Measurements from ENCODE around the gene USP24. TPM values are rescaled to one million over a fixed set of nuclear protein-coding genes. Genes with fewer than 3 reads are reported as not detected.

The USP24 gene
- total RNA-seq, 1 donor from 2014 or later, result 44.6 TPM

- H3K4me3 Mint-ChIP-seq, result no peak overlapping the region
- H3K4me1 Mint-ChIP-seq, result peaks cover 19% of the 10 kb centered on the region
- peaks cover 22% of the 10 kb centered on the region for H3K36me3 Mint-ChIP-seq (ENCODE audit: low read depth)
- H3K9me3 Mint-ChIP-seq, result peaks cover 11% of the 10 kb centered on the region
- no peaks in the 10 kb centered on the region for H3K27me3 Mint-ChIP-seq (ENCODE audit: low read depth)
- TF ChIP-seq CTCF (conservative IDR thresholded peaks at IDR 0.05), result no peak
- H3K27ac Mint-ChIP-seq (ENCODE audit: unreplicated experiment), result no peak overlapping the region
- DNase-seq (ENCODE audit: low read depth, low spot score), result no peak
These were observed 26.3 kb downstream of the USP24 start for GRCh38 chr1:55188909-55189308.

- Mint-ChIP-seq H3K27me3 (ENCODE audit: low read depth) (no peaks in the 10 kb centered on the region), H3K27ac (ENCODE audit: unreplicated experiment) (no peak overlapping the region), H3K36me3 (ENCODE audit: low read depth) (peaks cover 34% of the 10 kb centered on the region), H3K4me3 (no peak overlapping the region), H3K4me1 (peaks cover 19% of the 10 kb centered on the region), H3K9me3 (peaks cover 12% of the 10 kb centered on the region)
- TF ChIP-seq CTCF (conservative IDR thresholded peaks at IDR 0.05), result no peak
- no peak for DNase-seq (ENCODE audit: low read depth, low spot score)
These were observed 29.3 kb downstream of the USP24 start for GRCh38 chr1:55185832-55186231.

GRCh38 chr1:55184859-55185258 is 30.3 kb downstream of the USP24 start:
- Mint-ChIP-seq H3K4me1 (peaks cover 19% of the 10 kb centered on the region), H3K27me3 (ENCODE audit: low read depth) (no peaks in the 10 kb centered on the region), H3K36me3 (ENCODE audit: low read depth) (peaks cover 38% of the 10 kb centered on the region), H3K9me3 (peaks cover 13% of the 10 kb centered on the region), H3K4me3 (no peak overlapping the region), H3K27ac (ENCODE audit: unreplicated experiment) (no peak overlapping the region)
- TF ChIP-seq CTCF (conservative IDR thresholded peaks at IDR 0.05), result no peak
- no peak for DNase-seq (ENCODE audit: low read depth, low spot score)

- no peaks in the 10 kb centered on the region for H3K27me3 Mint-ChIP-seq (ENCODE audit: low read depth)
- H3K36me3 Mint-ChIP-seq (ENCODE audit: low read depth), result peaks cover 46% of the 10 kb centered on the region
- peaks cover 16% of the 10 kb centered on the region for H3K9me3 Mint-ChIP-seq
- no peak for DNase-seq (ENCODE audit: low read depth, low spot score)
- no peak overlapping the region for H3K27ac Mint-ChIP-seq (ENCODE audit: unreplicated experiment)
- no peak for TF ChIP-seq CTCF (conservative IDR thresholded peaks at IDR 0.05)
- H3K4me3 Mint-ChIP-seq, result no peak overlapping the region
- H3K4me1 Mint-ChIP-seq, result peaks cover 8% of the 10 kb centered on the region
These were observed 33.5 kb downstream of the USP24 start for GRCh38 chr1:55181666-55182065.

- TF ChIP-seq CTCF (conservative IDR thresholded peaks at IDR 0.05), result no peak
- peaks cover 38% of the 10 kb centered on the region for H3K36me3 Mint-ChIP-seq (ENCODE audit: low read depth)
- no peak overlapping the region for H3K27ac Mint-ChIP-seq (ENCODE audit: unreplicated experiment)
- H3K4me1 Mint-ChIP-seq, result peaks cover 3% of the 10 kb centered on the region
- no peaks in the 10 kb centered on the region for H3K27me3 Mint-ChIP-seq (ENCODE audit: low read depth)
- H3K9me3 Mint-ChIP-seq, result peaks cover 8% of the 10 kb centered on the region
- no peak overlapping the region for H3K4me3 Mint-ChIP-seq
- no peak for DNase-seq (ENCODE audit: low read depth, low spot score)
These were observed 35.0 kb downstream of the USP24 start for GRCh38 chr1:55180075-55180670.
